ENCODE results near the gene RNU4-1.

GRCh38 chr12:120257041-120257821 lies 35.8 kb downstream of the RNU4-1 start:
- TF ChIP-seq JUND (IDR thresholded peaks at IDR 0.05; ENCODE audit: low read depth, low read length) (no peak), YBX1 (IDR thresholded peaks at IDR 0.05) (no peak), BHLHE40 (IDR thresholded peaks at IDR 0.05; ENCODE audit: borderline replicate concordance in 1 of 2, low read depth in 2 of 2, low read length in 1 of 2) (no peak), CTCF (IDR thresholded peaks at IDR 0.05 in 2 of 3, conservative IDR thresholded peaks at IDR 0.05 in 1 of 3; ENCODE audit: control insufficient read depth in 2 of 3, extremely low read depth in 1 of 3, insufficient read depth in 1 of 3, low read depth in 3 of 3, low read length in 3 of 3) (no peak), ZNF622 (IDR thresholded peaks at IDR 0.05) (no peak)
- TF ChIP-seq, protein P1, sequence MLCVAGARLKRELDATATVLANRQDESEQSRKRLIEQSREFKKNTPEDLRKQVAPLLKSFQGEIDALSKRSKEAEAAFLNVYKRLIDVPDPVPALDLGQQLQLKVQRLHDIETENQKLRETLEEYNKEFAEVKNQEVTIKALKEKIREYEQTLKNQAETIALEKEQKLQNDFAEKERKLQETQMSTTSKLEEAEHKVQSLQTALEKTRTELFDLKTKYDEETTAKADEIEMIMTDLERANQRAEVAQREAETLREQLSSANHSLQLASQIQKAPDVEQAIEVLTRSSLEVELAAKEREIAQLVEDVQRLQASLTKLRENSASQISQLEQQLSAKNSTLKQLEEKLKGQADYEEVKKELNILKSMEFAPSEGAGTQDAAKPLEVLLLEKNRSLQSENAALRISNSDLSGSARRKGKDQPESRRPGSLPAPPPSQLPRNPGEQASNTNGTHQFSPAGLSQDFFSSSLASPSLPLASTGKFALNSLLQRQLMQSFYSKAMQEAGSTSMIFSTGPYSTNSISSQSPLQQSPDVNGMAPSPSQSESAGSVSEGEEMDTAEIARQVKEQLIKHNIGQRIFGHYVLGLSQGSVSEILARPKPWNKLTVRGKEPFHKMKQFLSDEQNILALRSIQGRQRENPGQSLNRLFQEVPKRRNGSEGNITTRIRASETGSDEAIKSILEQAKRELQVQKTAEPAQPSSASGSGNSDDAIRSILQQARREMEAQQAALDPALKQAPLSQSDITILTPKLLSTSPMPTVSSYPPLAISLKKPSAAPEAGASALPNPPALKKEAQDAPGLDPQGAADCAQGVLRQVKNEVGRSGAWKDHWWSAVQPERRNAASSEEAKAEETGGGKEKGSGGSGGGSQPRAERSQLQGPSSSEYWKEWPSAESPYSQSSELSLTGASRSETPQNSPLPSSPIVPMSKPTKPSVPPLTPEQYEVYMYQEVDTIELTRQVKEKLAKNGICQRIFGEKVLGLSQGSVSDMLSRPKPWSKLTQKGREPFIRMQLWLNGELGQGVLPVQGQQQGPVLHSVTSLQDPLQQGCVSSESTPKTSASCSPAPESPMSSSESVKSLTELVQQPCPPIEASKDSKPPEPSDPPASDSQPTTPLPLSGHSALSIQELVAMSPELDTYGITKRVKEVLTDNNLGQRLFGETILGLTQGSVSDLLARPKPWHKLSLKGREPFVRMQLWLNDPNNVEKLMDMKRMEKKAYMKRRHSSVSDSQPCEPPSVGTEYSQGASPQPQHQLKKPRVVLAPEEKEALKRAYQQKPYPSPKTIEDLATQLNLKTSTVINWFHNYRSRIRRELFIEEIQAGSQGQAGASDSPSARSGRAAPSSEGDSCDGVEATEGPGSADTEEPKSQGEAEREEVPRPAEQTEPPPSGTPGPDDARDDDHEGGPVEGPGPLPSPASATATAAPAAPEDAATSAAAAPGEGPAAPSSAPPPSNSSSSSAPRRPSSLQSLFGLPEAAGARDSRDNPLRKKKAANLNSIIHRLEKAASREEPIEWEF (IDR thresholded peaks at IDR 0.05; ENCODE audit: insufficient replicate concordance, low read depth, low read length): no peak

Measured in GM12878 (cell line).